Measurements from ENCODE around the gene PPP3R2. TPM values are rescaled to one million over a fixed set of nuclear protein-coding genes. Genes with fewer than 3 reads are reported as not detected.

Gene PPP3R2
- total RNA-seq, 1 donor from 2014 or later, result not detected

DNA sequence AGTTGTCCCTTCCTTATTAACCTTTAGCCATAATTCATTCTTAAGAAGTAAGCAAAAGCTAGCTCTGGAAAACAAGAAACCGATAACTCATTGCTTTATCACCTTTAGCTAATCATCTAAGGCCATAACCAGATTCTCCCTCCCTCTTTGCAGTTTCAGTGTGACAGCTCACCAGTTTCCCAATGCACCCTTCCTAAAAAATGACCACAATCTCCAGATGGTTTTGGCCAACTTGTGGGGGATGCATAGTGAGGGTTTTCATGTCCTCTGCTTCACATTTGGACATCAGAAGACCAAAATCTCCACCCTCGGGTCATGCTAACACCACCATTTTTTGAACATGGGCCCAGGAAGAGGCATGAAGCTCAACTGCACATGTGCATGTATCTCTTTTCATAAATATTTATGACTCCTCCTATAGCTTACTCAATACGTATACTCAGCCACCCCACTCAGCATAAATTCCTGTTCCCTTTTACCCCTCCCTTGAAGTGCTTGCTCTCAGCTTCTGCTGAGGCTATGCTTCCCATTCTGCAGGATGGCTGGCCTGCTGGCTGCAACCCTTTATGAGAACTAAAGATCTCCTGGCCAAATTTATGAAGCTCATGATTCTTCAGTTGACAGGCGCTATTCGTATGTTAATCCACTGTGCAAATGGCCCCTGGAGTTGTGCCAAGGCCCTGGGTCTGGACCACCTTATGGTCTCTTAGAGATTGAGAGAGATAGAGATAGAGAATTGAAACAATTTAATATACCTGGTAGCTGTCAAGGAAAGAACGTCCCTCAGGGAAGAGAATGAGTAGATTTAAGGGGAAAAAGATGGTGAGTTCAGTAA lies 14.8 kb downstream of the PPP3R2 start:
- Mint-ChIP-seq H3K27ac (ENCODE audit: unreplicated experiment) (no peak overlapping the region), H3K36me3 (ENCODE audit: low read depth) (no peaks in the 10 kb centered on the region), H3K27me3 (ENCODE audit: low read depth) (peaks cover 3% of the 10 kb centered on the region), H3K4me3 (ENCODE audit: unreplicated experiment) (no peak overlapping the region), H3K4me1 (ENCODE audit: low read depth) (peaks cover 9% of the 10 kb centered on the region), H3K9me3 (ENCODE audit: low read depth) (no peaks in the 10 kb centered on the region)
- TF ChIP-seq, protein P1, sequence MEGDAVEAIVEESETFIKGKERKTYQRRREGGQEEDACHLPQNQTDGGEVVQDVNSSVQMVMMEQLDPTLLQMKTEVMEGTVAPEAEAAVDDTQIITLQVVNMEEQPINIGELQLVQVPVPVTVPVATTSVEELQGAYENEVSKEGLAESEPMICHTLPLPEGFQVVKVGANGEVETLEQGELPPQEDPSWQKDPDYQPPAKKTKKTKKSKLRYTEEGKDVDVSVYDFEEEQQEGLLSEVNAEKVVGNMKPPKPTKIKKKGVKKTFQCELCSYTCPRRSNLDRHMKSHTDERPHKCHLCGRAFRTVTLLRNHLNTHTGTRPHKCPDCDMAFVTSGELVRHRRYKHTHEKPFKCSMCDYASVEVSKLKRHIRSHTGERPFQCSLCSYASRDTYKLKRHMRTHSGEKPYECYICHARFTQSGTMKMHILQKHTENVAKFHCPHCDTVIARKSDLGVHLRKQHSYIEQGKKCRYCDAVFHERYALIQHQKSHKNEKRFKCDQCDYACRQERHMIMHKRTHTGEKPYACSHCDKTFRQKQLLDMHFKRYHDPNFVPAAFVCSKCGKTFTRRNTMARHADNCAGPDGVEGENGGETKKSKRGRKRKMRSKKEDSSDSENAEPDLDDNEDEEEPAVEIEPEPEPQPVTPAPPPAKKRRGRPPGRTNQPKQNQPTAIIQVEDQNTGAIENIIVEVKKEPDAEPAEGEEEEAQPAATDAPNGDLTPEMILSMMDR (IDR thresholded peaks at IDR 0.05), result no peak
- no peak for DNase-seq (ENCODE audit: low spot score)

DNA sequence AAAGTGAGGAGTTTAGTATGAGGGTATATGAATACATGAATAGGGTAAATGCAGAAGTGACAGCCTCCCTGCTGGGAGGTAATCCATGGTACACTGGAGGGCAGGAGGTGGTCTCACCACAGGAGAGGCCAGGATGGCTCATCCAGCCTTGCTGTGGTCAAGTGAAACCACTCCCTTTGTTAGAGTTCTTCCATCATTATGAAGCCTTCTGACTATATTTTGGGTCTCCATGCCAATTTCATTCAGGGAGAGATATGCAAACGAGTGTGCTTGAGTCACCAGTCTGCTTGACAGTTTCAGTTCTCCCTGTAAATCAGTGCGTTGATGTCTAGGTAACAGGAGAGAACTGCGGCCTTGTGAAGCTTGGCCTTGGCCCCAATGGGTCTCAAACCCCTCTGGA lies 16.4 kb downstream of the PPP3R2 start:
- Mint-ChIP-seq H3K36me3 (ENCODE audit: low read depth) (no peaks in the 10 kb centered on the region), H3K4me3 (ENCODE audit: unreplicated experiment) (no peak overlapping the region), H3K4me1 (ENCODE audit: low read depth) (peaks cover 9% of the 10 kb centered on the region), H3K27ac (ENCODE audit: unreplicated experiment) (no peak overlapping the region), H3K9me3 (ENCODE audit: low read depth) (no peaks in the 10 kb centered on the region), H3K27me3 (ENCODE audit: low read depth) (no peaks in the 10 kb centered on the region)
- DNase-seq (ENCODE audit: low spot score), result no peak
- TF ChIP-seq, protein P1 (IDR thresholded peaks at IDR 0.05), result no peak

DNA sequence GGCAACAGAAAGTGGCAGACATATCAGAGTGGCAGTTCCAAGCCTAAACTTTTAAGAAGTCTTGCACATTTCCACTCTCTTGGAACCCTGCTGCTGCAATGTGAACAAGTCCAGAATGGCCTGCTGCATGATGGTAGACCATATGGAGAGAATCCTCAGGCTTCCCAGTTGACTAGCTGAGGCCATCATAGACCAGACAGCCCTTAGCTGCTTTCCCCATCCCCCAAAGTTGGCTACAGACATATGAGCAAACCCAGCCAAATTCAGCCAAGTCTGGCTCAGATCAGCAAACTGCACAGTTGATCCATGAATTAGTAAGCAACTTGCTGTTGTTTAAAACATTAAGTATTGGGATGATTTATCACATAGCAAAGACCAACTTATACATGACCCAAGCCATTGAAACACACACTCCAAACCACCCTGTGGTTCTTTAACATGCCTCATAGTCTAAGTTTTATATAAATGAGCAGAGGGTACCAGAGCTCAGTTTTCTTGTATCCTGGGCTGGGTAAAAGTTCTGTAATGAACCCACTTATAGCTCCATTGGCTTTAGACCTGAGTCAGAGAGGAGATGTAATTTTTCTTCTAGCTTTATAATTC lies 19.9 kb downstream of the PPP3R2 start:
- DNase-seq (ENCODE audit: low spot score), result no peak
- no peaks in the 10 kb centered on the region for H3K27me3 Mint-ChIP-seq (ENCODE audit: low read depth)

DNA sequence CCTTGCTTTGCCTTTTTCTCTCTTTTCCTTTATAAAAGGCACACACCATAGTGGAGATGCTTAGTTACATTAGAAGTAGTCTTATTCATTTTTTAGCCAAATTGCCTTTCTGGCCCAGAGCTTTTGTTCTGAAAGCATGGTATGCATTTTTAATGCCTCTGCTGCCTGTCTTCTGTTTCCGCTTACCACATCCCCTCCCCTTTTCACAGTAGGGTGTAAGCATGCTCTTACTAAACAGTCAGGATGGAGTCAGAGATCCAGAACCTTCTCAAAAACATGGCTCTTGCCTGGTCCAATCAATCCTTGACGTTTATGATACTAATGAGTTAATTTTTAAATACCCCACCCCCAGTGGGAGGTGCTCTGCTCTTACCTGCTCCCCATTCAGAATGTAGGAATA lies 22.5 kb downstream of the PPP3R2 start:
- H3K9me3 Mint-ChIP-seq (ENCODE audit: low read depth), result no peaks in the 10 kb centered on the region
- H3K4me3 Mint-ChIP-seq (ENCODE audit: unreplicated experiment), result no peak overlapping the region
- peaks cover 10% of the 10 kb centered on the region for H3K36me3 Mint-ChIP-seq (ENCODE audit: low read depth)
- H3K27ac Mint-ChIP-seq (ENCODE audit: unreplicated experiment), result no peak overlapping the region
- DNase-seq (ENCODE audit: low spot score), result no peak
- TF ChIP-seq, protein P1 (IDR thresholded peaks at IDR 0.05), result no peak
- H3K4me1 Mint-ChIP-seq (ENCODE audit: low read depth), result peaks cover 9% of the 10 kb centered on the region
- H3K27me3 Mint-ChIP-seq (ENCODE audit: low read depth), result no peaks in the 10 kb centered on the region

More for the DNA sequence above, 19.9 kb downstream of the PPP3R2 start:
- TF ChIP-seq, protein P1 (IDR thresholded peaks at IDR 0.05), result no peak
- no peaks in the 10 kb centered on the region for H3K9me3 Mint-ChIP-seq (ENCODE audit: low read depth)
- peaks cover 3% of the 10 kb centered on the region for H3K36me3 Mint-ChIP-seq (ENCODE audit: low read depth)
- no peak overlapping the region for H3K27ac Mint-ChIP-seq (ENCODE audit: unreplicated experiment)
- no peak overlapping the region for H3K4me3 Mint-ChIP-seq (ENCODE audit: unreplicated experiment)
- peaks cover 9% of the 10 kb centered on the region for H3K4me1 Mint-ChIP-seq (ENCODE audit: low read depth)

DNA sequence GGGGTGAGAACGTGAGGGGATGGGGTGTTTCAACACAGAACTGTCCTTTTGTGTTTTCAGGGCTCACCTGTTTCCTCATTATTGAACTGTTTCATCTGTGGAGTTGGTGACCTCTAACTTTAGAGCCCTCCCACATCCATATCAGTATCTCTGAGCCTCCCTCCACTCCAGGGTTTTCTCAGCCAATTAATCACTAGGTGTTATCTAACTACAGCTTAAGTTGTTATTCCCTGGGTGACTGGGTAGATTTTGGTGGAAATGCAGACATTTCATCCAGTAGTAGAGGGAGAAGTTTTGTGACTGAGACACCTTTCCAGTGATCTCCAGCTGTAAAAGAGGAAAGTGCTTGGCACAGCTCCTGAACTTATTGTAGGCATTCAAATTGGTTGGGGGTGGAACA lies 23.7 kb downstream of the PPP3R2 start:
- H3K27me3 Mint-ChIP-seq (ENCODE audit: low read depth), result no peaks in the 10 kb centered on the region
- H3K4me1 Mint-ChIP-seq (ENCODE audit: low read depth), result peaks cover under 1% of the 10 kb centered on the region
- H3K36me3 Mint-ChIP-seq (ENCODE audit: low read depth), result peaks cover 10% of the 10 kb centered on the region
- no peak overlapping the region for H3K27ac Mint-ChIP-seq (ENCODE audit: unreplicated experiment)
- no peaks in the 10 kb centered on the region for H3K9me3 Mint-ChIP-seq (ENCODE audit: low read depth)
- TF ChIP-seq, protein P1 (IDR thresholded peaks at IDR 0.05), result no peak
- H3K4me3 Mint-ChIP-seq (ENCODE audit: unreplicated experiment), result no peak overlapping the region
- no peak for DNase-seq (ENCODE audit: low spot score)
